Ectodermal cell (in vitro differentiated cells): Measurements from ENCODE around the gene SLC27A1.
A peak's percentile ranks its signal among the peaks of the same experiment; 100 is the strongest.

Experiments used
- H3K27ac ChIP-seq: 2 replicates; pipeline ENCODE4 v1.7.0; 2013; ENCODE audit warnings: mild to moderate bottlenecking, low read depth, low read length; ENCODE audit not compliant: insufficient read depth, poor library complexity, severe bottlenecking
- H3K27me3 ChIP-seq: 2 replicates; pipeline ENCODE4 v1.7.0; 2013; ENCODE audit warnings: mild to moderate bottlenecking, low read length; ENCODE audit not compliant: insufficient read depth, control insufficient read depth, poor library complexity, severe bottlenecking
- H3K36me3 ChIP-seq: one replicate; pipeline ENCODE4 v1.7.0; 2013; ENCODE audit warnings: low read length; ENCODE audit not compliant: control insufficient read depth, insufficient read depth
- H3K4me1 ChIP-seq: one replicate; pipeline ENCODE4 v1.7.0; 2013; ENCODE audit warnings: low read length; ENCODE audit not compliant: control insufficient read depth, insufficient read depth
- H3K4me3 ChIP-seq: 2 replicates; pipeline ENCODE4 v1.7.0; 2013; ENCODE audit warnings: low read depth, low read length, control low read depth; ENCODE audit not compliant: insufficient read depth
- H3K9me3 ChIP-seq: 2 replicates; pipeline ENCODE4 v1.7.0; 2013; ENCODE audit warnings: mild to moderate bottlenecking, low read length, moderate library complexity; ENCODE audit not compliant: control insufficient read depth
- WGBS, 2 experiments: methylation state at CpG; one replicate each; pipeline ENCODE4 v1.1.7; 2013; ENCODE audit warnings: missing lambda C conversion rate in 2 of 2; 5-methylcytosine and 5-hydroxymethylcytosine counted together

Gene SLC27A1

DNA sequence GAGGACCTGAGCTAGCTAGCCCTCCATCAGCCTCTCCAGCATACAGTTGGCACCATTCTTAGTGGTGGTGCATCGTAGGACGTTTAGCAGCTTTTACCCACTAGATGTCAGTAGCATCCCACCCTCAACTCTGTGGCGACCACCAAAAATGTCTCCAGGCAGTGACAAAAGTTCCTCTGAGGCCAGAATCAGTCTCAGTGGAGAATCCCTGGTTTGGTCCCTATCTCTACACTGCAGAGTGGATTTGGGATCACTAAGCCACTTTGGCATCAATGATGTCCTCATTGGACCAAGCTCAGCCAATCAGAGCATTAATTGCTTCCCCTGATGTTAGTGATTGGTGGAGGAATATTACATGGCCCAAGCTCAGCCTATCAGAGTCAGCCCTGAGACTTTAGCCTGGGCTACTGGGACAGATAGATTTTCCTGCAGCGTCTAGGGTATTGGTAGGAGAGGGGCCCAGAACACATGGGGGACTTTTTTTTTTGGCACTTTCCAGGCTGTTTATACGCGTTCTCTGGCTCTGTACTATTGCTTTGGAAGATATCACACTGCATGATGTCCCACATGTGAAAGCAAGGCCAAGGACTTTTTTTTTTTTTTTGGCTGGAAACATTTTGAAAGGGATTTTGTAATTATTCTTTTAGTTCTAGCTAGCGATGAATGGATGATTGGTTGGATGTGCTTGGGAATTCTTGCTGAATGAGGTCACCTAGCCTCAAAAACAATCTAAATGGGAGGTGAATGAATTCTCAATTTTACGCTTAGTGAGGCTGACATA lies 28.9 kb upstream of the SLC27A1 start:
- Histone ChIP-seq H3K4me3 (no peak overlapping the region), H3K27ac (no peak overlapping the region), H3K9me3 (no peaks in the 10 kb centered on the region), H3K36me3 (peaks cover under 1% of the 10 kb centered on the region), H3K27me3 (no peaks in the 10 kb centered on the region), H3K4me1 (no peaks in the 10 kb centered on the region)
- 67 to 70% methylated on average over 8 of the region's 8 CpGs for WGBS, 2 experiments

DNA sequence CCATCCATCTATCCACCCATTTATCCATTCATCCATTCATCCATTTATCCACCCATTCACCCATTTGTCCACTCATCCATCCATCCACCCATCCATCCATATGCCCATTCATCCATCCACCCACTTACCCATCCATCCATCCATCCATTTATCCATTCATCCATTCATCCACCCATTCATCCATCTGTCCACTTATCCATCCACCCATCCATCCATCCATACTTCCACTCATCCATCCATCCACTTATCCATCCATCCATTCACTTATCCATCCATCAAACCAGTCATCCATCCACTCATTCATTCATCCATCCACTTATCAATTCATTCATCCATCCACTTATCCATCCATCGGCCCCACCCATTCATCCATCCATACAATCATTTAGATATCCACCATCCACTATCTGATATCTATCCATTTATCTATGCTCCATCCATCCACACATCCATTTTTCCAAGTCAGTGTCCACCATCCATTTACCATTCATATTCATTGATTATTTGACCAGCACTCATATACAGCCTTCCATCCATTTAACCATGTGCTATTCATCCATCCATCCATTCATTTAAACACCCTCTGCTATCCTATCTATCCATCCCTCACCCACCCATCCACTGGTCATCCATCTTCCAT lies 24.7 kb upstream of the SLC27A1 start:
- WGBS, 2 experiments: 88 to 95% methylated on average over 1 of the region's 1 CpG
- Histone ChIP-seq H3K27ac (no peak overlapping the region), H3K4me3 (no peak overlapping the region), H3K27me3 (peaks cover 21% of the 10 kb centered on the region), H3K4me1 (no peaks in the 10 kb centered on the region), H3K36me3 (no peaks in the 10 kb centered on the region), H3K9me3 (no peaks in the 10 kb centered on the region)

DNA sequence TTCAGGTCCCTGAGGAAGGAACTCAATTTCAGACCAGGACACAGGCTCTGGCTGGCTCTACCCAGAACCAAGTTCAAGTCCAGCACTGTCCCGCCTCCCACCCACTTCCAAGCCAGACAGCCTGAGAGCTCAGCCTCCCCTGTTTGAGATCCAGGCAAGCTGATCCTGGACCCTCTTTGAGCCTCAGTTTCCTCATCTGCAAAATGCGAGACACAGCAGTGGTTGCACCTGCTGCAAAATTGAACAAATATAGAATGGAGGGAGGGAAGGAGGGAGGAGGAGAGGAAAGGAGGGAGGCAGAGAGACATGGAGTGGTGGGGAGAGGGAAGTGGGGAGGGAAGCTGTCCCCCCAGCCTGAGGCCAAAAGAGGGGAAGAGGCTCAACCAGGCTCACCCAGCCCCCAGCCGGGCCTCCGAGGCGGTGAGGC lies 22.6 kb upstream of the SLC27A1 start:
- H3K4me1 ChIP-seq: no peaks in the 10 kb centered on the region
- peak overlapping the region; percentile 28 for H3K4me3 ChIP-seq
- no peaks in the 10 kb centered on the region for H3K36me3 ChIP-seq
- WGBS, 2 experiments: 38 to 40% methylated on average over 5 of the region's 5 CpGs
- no peaks in the 10 kb centered on the region for H3K9me3 ChIP-seq
- no peak overlapping the region for H3K27ac ChIP-seq
- H3K27me3 ChIP-seq: peaks cover 21% of the 10 kb centered on the region

DNA sequence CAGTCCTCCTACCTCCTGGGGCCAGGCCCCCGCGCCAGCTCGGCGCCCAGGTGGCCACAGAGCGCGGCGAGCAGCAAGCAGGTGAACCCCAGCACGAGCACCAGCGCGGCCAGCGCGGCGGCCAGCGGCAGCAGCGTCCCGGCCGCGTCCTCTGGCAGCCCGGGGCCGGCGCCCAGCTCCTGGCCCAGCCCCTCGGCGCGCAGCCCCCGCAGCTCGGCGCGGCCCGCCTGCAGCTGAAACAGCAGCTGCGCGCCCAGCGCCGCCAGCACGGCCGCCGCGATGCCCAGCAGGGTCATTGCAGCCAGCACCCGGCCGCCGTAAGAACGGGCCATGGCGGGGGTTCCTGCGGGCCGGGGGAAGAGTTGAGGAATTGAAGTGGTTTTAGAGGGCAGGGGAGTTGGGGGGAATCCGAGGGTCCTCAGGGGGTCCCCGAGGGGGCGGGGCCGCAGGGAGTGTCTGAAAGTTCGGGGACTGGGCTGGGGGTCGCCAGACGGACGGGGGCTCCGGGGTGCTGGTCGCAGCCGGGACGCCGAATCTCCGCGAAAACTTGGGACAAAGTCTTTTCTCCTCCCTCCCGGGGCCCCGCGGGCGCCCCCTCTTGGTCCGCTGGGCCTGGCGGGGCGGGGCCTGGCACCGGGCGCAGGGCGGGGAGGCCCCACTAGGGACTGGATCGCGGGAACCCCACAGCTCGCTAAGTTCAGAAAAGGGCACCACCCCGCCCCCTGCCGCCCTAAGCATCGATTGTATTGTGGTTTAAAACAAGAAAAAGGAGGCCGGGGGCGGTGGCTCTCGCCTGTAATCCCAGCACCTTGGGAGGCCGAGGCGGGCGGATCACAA lies 22.0 kb upstream of the SLC27A1 start, which contains the start of gene TMEM221:
TMEM221 (minus strand) TSS at position 538 of the 837 bp plus-strand sequence; CDS start at position 332, 206 bp downstream.
- WGBS, 2 experiments: 3% methylated on average over 81 of the region's 81 CpGs
- Histone ChIP-seq H3K4me3 (peak within 1 kb of the TSS; percentile 28), H3K9me3 (no peaks in the 10 kb centered on the region), H3K27me3 (peaks cover 21% of the 10 kb centered on the region), H3K36me3 (no peaks in the 10 kb centered on the region), H3K4me1 (no peaks in the 10 kb centered on the region), H3K27ac (no peak within 1 kb of the TSS)

DNA sequence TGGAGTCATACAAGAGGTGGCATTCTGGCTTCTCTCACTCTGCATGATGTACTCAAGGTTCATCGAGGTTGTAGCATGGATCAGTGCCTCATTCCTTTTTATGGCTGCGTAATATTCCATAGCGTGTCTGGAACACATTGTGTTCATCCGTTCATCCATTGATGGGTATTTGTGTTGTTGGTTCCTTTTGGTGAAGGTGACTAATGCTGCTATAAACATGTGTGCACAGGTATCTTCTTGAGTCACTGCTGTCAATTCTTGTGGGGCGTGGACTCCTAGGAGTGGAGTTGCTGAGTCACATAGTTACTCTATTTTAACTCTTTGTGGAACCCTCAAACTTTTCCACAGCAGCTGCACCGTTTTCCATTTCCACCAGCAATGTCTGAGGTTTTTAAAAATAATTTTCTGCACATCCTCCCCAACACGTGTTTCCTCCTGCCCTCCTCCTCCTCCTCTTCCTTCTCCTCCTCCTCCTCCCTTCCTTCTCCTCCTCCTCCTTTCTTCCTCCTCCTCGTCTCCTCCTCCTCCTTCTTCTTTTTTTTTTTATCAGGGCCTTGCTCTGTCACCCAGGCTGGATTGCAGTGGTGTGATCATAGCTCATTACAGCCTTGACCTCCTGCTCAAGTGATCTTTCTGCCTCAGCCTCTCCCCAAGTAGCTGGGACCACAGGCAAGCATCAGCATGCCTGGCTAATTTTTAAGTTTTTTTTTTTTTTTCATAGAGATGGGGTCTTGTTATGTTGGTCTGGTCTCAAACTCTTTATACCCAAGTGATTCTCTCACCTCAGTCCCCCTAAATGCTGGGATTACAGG lies 19.9 kb upstream of the SLC27A1 start:
- Histone ChIP-seq H3K27ac (no peak overlapping the region), H3K27me3 (peaks cover 40% of the 10 kb centered on the region), H3K4me3 (no peak overlapping the region), H3K9me3 (no peaks in the 10 kb centered on the region), H3K36me3 (no peaks in the 10 kb centered on the region), H3K4me1 (peaks cover 7% of the 10 kb centered on the region)
- WGBS, 2 experiments: 75 to 81% methylated on average over 7 to 8 of the region's 8 CpGs

DNA sequence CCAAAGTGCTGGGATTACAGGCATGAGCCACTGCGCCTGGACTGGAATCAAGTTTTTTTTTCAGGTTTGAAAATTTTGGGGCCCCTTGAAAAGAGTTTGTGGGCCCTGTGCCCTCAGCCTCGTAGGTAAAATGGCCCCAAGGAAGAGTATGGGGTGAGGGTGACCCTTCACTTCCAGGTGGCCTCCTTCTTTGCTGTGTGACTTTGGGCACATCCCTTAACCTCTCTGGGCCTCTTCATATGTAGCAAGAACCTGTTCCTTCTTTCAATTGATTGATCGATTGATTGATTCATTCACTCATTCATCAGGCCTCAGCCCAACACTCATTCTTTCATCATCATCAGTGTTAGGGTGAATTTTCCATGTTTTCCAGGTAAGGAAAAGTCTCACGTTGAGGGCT lies 18.5 kb upstream of the SLC27A1 start:
- 87 to 93% methylated on average over 4 of the region's 4 CpGs for WGBS, 2 experiments
- Histone ChIP-seq H3K4me1 (peaks cover 7% of the 10 kb centered on the region), H3K4me3 (no peak overlapping the region), H3K36me3 (no peaks in the 10 kb centered on the region), H3K27ac (no peak overlapping the region), H3K27me3 (peaks cover 52% of the 10 kb centered on the region), H3K9me3 (no peaks in the 10 kb centered on the region)

DNA sequence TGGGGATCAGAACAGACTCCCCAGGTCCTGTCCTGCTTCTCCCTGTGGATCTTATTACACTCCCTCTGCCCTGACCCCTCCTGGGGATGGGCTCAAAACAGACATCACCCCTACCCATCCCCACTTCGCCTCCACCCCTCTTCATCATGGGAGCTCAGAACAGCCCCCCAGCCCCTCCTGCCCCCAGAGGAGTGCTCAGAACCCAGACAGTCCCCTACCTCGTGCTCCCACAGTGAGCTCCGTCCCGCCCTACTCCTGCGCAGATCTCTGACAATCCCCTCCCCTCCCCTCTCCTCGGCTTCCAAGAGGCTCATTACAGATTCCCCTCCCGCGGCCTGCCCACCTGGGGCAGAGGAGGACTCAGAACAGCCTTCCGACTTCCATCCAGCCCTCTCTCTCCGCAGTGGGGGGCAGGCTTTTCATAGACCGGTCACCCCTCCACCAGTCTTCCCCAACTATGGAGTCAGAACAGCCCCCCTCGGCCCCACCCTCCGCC lies 15.7 kb upstream of the SLC27A1 start:
- peaks cover 36% of the 10 kb centered on the region for H3K27me3 ChIP-seq
- H3K27ac ChIP-seq: no peak overlapping the region
- no peaks in the 10 kb centered on the region for H3K9me3 ChIP-seq
- H3K4me1 ChIP-seq: peaks cover 7% of the 10 kb centered on the region
- H3K36me3 ChIP-seq: no peaks in the 10 kb centered on the region
- 0 to 3% methylated on average over 11 to 12 of the region's 13 CpGs for whole genome bisulfite sequencing, 2 experiments
- peak overlapping the region; percentile 13 for H3K4me3 ChIP-seq

DNA sequence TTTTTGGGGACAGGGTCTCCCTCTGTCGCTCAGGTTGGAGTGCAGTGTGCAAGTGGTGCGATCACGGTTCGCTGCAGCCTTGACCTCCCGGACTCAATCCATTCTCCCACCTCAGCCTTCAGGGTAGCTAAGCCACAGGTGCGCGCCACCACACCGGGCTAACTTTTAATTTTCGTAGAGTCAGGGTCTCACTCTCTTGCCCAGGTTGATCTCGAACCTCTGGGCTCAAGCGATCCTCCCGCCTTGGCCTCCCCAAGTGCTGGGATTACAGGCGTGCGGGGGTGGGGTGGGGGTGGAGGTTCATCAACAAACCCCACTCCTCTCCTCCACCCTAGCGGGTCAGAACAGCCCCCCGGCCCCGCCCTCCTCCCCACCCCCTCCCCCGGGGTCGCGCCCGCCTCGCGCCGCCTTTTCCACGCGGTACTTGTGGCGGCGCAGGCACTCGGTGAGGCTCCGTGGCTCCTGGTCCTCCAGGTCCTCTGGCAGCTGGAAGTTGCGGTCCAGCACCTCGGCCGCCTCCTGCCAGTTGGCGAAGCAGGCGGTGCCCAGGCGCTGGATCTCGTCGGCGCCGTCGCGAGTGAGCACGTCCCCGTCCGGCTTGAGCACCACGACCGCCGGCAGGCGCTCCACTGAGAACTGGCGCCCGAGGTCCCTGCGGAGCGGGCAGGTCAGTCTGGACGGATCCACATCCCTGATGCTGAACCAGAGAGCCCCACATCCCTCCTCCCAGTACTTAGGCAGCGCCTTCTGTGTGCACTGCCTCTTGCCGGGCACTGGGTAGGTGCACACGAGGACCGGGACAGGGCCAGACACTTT lies 14.8 kb upstream of the SLC27A1 start:
- H3K27ac ChIP-seq: no peak overlapping the region
- H3K4me3 ChIP-seq: no peak overlapping the region
- peaks cover 36% of the 10 kb centered on the region for H3K27me3 ChIP-seq
- no peaks in the 10 kb centered on the region for H3K9me3 ChIP-seq
- no peaks in the 10 kb centered on the region for H3K36me3 ChIP-seq
- 40 to 46% methylated on average over 53 to 55 of the region's 58 CpGs for WGBS, 2 experiments
- peaks cover 7% of the 10 kb centered on the region for H3K4me1 ChIP-seq

DNA sequence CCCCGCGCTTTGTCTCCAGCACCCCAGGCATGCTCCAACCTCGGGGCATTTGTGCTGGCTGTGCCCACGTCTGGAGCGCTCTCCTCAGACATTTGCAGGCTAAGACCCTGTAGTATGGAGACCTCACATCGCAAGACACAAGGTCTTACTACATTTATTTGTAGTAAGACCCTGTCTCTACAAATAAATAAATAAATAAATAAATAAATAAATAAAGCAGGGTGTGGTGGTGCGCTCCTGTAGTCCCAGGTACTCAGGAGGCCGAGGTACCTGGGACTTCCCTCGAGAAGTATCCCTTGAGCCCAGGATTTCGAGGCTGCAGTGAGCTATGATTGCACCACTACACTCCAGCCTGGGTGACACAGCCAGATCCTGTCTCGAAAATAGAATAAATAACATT lies 14.2 kb upstream of the SLC27A1 start:
- Histone ChIP-seq H3K9me3 (no peaks in the 10 kb centered on the region), H3K4me1 (peaks cover 7% of the 10 kb centered on the region), H3K27me3 (peaks cover 36% of the 10 kb centered on the region), H3K36me3 (no peaks in the 10 kb centered on the region), H3K27ac (no peak overlapping the region), H3K4me3 (no peak overlapping the region)
- 75 to 81% methylated on average over 10 to 11 of the region's 11 CpGs for WGBS, 2 experiments
